ENCODE data around the gene MAGEA2. TPM values are rescaled to one million over a fixed set of nuclear protein-coding genes. Genes with fewer than 3 reads are reported as not detected.
"Not testable (repeated sequence)": the region's sequence is repeated elsewhere in the genome, so short reads cannot be mapped to it uniquely, and the experiment has no call there.

MAGEA2 gene
- total and polyA plus RNA-seq, 2 of the 13 experiments (the other 11 are each of a cell fraction or from before 2014, with no cell fraction given) = 0.05 to 0.15 TPM

- TF ChIP-seq SIN3A (IDR thresholded peaks at IDR 0.05; ENCODE audit: borderline replicate concordance, low read depth, low read length) (no peak), ZNF138 (CRISPR knock-in tag; IDR thresholded peaks at IDR 0.05; ENCODE audit: low read depth) (no peak), NFATC3 (CRISPR knock-in tag; IDR thresholded peaks at IDR 0.05) (no peak), ZHX2 (IDR thresholded peaks at IDR 0.05; ENCODE audit: low read depth) (no peak), ZHX2 (CRISPR knock-in tag; IDR thresholded peaks at IDR 0.05; ENCODE audit: borderline replicate concordance) (no peak)
These were observed 45.3 kb upstream of the MAGEA2 start (continued) for GRCh38 chrX:152798945-152799344.

DNA sequence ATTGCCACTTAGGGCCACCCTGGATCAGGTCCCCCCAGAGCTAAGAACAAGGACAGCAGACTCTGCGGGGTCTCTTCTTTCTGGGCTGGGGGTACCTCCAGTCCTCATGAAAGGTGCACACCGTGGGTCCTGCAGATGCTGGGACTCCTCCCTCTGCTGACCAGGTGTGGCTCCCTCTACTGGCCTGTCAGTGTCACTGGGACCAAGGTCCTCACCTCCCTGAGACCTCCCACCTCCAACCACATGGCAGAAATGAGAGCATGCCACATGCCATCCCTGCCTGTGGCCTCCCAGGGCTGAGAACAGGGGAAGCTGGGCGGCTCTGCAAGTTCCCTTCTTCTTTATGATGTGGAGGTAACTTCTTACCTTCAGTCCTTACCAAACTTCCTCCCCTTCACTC, 33.4 kb upstream of the MAGEA2 start:
- H3K27me3 ChIP-seq (ENCODE audit: control insufficient read depth in 1 of 2, insufficient read depth in 2 of 2, low read length in 2 of 2); POLR2A ChIA-PET; H2AFZ ChIP-seq (ENCODE audit: low read length); intact Hi-C loops (cut with micrococcal nuclease; ENCODE audit: unreplicated experiment); H3K4me3 ChIP-seq (replicated peaks in 1 of 3; ENCODE audit: insufficient read depth in 1 of 3, low read depth in 2 of 3, low read length in 3 of 3); H3K9ac ChIP-seq (ENCODE audit: insufficient read depth, low read depth, low read length); H3K36me3 ChIP-seq (replicated peaks in 1 of 2; ENCODE audit: control insufficient read depth in 1 of 2, insufficient read depth in 2 of 2, low read length in 2 of 2); H3K4me1 ChIP-seq (ENCODE audit: insufficient read depth, low read length); H3K79me2 ChIP-seq (ENCODE audit: insufficient read depth, low read length); H3K4me2 ChIP-seq (ENCODE audit: low read depth, low read length); H4K20me1 ChIP-seq (ENCODE audit: insufficient read depth, low read length); DNase-seq (ENCODE audit: low spot score); in situ Hi-C loops (cut with HindIII; ENCODE audit: extremely low pct_ligation_motif_present, low pct_unique_long_range_greater_than_20kb); H3K9me3 ChIP-seq (ENCODE audit: low read length); H3K27ac ChIP-seq (ENCODE audit: extremely low read length, insufficient read depth, low read length); BruUV-seq (replicated peaks); CTCF ChIA-PET (ENCODE audit: low intra/inter-chr PET ratio, low total read pairs): not testable (repeated sequence)
- FAIRE-seq (peak; percentile 96), ATAC-seq (peak; percentile 97)
- no CpG with 5 or more reads among the region's 3 CpGs for WGBS (ENCODE audit: low lambda C conversion rate)

DNA sequence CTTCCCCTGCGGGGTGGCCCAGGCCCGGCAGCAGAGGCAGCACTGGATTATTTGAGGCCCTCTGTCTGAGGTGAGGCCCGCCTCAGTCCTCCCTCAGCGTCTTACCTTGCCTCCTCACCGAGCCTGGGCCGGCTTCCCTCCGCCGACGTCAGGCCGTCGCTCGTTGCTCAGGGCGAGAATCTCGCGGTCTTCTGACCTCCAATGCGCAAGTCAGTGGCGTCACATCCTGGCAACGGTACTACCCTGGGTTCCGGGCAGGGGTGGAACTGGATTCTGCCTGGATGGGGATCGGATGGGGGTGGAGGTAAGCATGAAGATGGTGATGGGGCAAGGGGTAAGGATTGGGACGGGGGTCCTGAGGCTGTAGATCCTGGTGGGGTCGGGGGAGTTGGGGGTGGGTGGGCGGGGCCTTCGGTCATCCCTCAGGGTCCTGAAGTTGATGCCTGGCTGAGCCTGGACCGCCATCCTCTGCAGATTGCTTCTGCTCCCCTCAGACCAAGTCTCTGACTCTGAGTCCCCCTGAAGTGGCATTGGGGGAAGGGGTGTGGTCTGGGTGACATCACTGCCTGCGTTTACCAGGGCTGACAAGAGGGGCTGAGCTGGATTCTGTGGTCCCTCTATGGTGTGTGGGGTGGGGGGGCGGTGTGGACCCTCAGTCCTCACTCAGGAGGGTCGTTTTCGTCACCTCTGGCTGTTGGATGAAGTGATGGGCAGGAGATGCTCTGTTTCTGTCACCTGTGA, 16.1 kb upstream of the MAGEA2 start, which contains the start of gene MAGEA6:
Gene MAGEA6 (minus strand): TSS at position 141 of the 741 bp plus-strand sequence. CDS start 2,039 bp downstream, outside the sequence.
- in situ Hi-C loops (cut with HindIII; ENCODE audit: extremely low pct_ligation_motif_present, low pct_unique_long_range_greater_than_20kb); H3K27me3 ChIP-seq (ENCODE audit: control insufficient read depth in 1 of 2, insufficient read depth in 2 of 2, low read length in 2 of 2); H4K20me1 ChIP-seq (ENCODE audit: insufficient read depth, low read length); H3K36me3 ChIP-seq (replicated peaks in 1 of 2; ENCODE audit: control insufficient read depth in 1 of 2, insufficient read depth in 2 of 2, low read length in 2 of 2); FAIRE-seq; BruUV-seq (replicated peaks); POLR2A ChIA-PET; H3K27ac ChIP-seq (ENCODE audit: extremely low read length, insufficient read depth, low read length); H2AFZ ChIP-seq (ENCODE audit: low read length); H3K9me3 ChIP-seq (ENCODE audit: low read length); H3K79me2 ChIP-seq (ENCODE audit: insufficient read depth, low read length); CTCF ChIA-PET (ENCODE audit: low intra/inter-chr PET ratio, low total read pairs); ATAC-seq; H3K9ac ChIP-seq (ENCODE audit: insufficient read depth, low read depth, low read length); H3K4me3 ChIP-seq (replicated peaks in 1 of 3; ENCODE audit: insufficient read depth in 1 of 3, low read depth in 2 of 3, low read length in 3 of 3); H3K4me1 ChIP-seq (ENCODE audit: insufficient read depth, low read length); DNase-seq (ENCODE audit: low spot score); intact Hi-C loops (cut with micrococcal nuclease; ENCODE audit: unreplicated experiment); H3K4me2 ChIP-seq (ENCODE audit: low read depth, low read length): not testable (repeated sequence)
- no CpG with 5 or more reads among the region's 29 CpGs for WGBS (ENCODE audit: low lambda C conversion rate)

All from HepG2 (cell line).